ENCODE measurements around the gene PKP1. TPM values are rescaled to one million over a fixed set of nuclear protein-coding genes. Genes with fewer than 3 reads are reported as not detected.

The PKP1 gene
- total RNA-seq, 2 donors from 2014 or later, result 0.18 to 0.44 TPM

DNA sequence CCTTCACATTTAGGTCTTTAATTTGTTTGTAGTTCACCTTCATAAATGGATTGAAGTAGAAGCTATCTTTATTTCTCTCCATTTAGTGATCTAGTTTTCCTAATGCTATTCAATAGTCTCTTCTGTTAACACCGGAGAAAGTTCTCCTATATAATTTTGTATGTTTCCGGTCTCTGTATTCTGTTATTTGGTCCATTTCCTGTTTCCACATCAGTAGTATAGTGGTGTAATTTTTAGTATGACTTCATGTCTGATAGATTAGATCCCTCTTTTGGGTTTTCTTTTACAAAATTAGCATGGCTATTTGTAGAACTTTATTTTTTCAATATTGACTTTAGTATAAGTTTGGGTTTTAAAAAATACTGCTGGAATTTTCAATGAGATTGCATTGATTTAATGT, 41.6 kb upstream of the PKP1 start:
- TF ChIP-seq, protein P1, sequence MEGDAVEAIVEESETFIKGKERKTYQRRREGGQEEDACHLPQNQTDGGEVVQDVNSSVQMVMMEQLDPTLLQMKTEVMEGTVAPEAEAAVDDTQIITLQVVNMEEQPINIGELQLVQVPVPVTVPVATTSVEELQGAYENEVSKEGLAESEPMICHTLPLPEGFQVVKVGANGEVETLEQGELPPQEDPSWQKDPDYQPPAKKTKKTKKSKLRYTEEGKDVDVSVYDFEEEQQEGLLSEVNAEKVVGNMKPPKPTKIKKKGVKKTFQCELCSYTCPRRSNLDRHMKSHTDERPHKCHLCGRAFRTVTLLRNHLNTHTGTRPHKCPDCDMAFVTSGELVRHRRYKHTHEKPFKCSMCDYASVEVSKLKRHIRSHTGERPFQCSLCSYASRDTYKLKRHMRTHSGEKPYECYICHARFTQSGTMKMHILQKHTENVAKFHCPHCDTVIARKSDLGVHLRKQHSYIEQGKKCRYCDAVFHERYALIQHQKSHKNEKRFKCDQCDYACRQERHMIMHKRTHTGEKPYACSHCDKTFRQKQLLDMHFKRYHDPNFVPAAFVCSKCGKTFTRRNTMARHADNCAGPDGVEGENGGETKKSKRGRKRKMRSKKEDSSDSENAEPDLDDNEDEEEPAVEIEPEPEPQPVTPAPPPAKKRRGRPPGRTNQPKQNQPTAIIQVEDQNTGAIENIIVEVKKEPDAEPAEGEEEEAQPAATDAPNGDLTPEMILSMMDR (conservative IDR thresholded peaks at IDR 0.05), result no peak
- peaks cover 21% of the 10 kb centered on the region for H3K9me3 Mint-ChIP-seq
- DNase-seq, result no peak
- Histone ChIP-seq H3K4me1 (ENCODE audit: control insufficient read depth, insufficient read depth, low read length) (no peaks in the 10 kb centered on the region), H3K9me3 (ENCODE audit: control insufficient read depth, low read length) (no peaks in the 10 kb centered on the region), H3K36me3 (ENCODE audit: control insufficient read depth, insufficient read depth, low read length) (no peaks in the 10 kb centered on the region), H3K9ac (ENCODE audit: extremely low read depth, low read length, poor library complexity, severe bottlenecking) (no peak overlapping the region), H3K27ac (ENCODE audit: low read depth, low read length) (no peak overlapping the region), H3K27me3 (ENCODE audit: control insufficient read depth, insufficient read depth, low read length, poor library complexity, severe bottlenecking) (peaks cover 27% of the 10 kb centered on the region), H3K4me3 (ENCODE audit: low read length) (no peak overlapping the region)
- no peaks in the 10 kb centered on the region for H3K36me3 Mint-ChIP-seq (ENCODE audit: low read depth)
- no peak overlapping the region for H3K27ac Mint-ChIP-seq
- no peak overlapping the region for H3K4me3 Mint-ChIP-seq
- H3K27me3 Mint-ChIP-seq (ENCODE audit: insufficient read depth), result peaks cover 25% of the 10 kb centered on the region
- 95% methylated on average over 2 of the region's 2 CpGs; no CpG with 5 or more reads in 1 of the 2 experiments for WGBS, 2 experiments (ENCODE audit: insufficient coverage in 1 of 2, insufficient read length in 1 of 2)
- no peaks in the 10 kb centered on the region for H3K4me1 Mint-ChIP-seq

DNA sequence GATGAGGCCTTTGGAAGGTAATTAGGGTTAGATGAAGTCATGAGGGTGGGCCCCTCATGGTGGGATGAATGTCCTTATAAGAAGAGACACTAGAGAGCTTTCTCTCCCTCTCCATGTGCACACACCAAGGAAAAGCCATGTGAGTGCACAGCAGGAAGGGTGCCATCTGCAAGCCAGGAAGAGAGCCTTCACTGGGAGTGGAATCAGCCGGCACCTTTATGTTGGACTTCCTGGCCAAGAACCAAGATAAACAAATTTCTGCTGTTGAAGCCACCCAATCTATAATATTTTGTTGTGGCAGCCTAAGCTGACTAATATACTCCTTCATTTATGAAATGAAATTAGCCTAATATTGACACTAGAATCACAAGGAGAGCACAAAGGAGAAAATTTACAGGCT, 38.2 kb upstream of the PKP1 start:
- TF ChIP-seq, protein P1 (conservative IDR thresholded peaks at IDR 0.05), result no peak
- Mint-ChIP-seq H3K9me3 (peaks cover 10% of the 10 kb centered on the region), H3K4me1 (no peaks in the 10 kb centered on the region), H3K27ac (no peak overlapping the region), H3K4me3 (no peak overlapping the region), H3K36me3 (ENCODE audit: low read depth) (no peaks in the 10 kb centered on the region), H3K27me3 (ENCODE audit: insufficient read depth) (peaks cover 15% of the 10 kb centered on the region)
- no peak overlapping the region for H3K9ac ChIP-seq (ENCODE audit: extremely low read depth, low read length, poor library complexity, severe bottlenecking)
- 83 to 91% methylated on average over 1 of the region's 1 CpG for WGBS, 2 experiments (ENCODE audit: insufficient coverage in 1 of 2, insufficient read length in 1 of 2)
- H3K27ac ChIP-seq (ENCODE audit: low read depth, low read length), result no peak overlapping the region
- H3K4me3 ChIP-seq (ENCODE audit: low read length), result no peak overlapping the region
- DNase-seq, result no peak
- peaks cover 27% of the 10 kb centered on the region for H3K27me3 ChIP-seq (ENCODE audit: control insufficient read depth, insufficient read depth, low read length, poor library complexity, severe bottlenecking)
- no peaks in the 10 kb centered on the region for H3K36me3 ChIP-seq (ENCODE audit: control insufficient read depth, insufficient read depth, low read length)
- H3K9me3 ChIP-seq (ENCODE audit: control insufficient read depth, low read length), result no peaks in the 10 kb centered on the region
- H3K4me1 ChIP-seq (ENCODE audit: control insufficient read depth, insufficient read depth, low read length), result no peaks in the 10 kb centered on the region

DNA sequence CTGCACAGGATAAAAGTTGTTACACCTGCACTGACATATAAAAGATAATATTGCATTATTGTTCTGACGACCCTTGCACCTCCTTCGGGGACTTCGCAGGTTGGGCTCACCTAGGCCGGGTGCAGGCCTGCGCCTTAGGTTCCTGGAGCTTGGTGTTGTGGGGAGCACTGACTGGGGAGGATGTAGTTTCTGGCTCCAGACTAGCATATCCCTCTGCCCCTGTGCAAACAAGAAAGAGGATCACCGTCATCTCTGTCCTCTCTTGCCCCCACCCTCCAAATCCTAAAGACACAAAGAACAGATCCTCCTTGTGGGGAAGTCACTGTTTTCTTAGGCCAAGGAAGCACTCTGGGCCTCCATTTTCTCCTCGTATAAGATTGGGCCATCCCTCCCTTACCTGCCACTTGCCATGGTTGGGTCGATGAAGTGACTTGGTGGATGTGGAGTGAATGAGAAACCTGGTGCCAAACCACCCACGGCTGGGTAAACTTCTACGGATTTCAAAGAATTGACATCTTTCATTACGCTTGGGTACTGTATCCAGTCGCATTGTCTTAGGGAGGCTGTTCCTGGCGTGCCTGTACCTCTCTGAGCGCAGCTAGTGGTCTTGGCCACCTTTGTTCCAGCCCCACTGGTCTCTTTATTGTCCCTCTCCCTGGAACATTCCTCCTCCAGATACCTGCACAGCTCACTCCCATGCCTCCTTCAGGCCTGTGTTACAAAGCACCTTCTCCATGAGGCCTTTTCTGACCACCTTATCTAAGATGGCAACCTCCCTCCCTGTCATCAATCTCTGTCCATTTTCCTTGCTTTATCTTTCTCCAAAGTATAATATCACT, 34.4 kb upstream of the PKP1 start:
- WGBS, 2 experiments (ENCODE audit: insufficient coverage in 1 of 2, insufficient read length in 1 of 2), result 93 to 96% methylated on average over 12 to 14 of the region's 14 CpGs

More for the DNA sequence above, 34.4 kb upstream of the PKP1 start:
- no peak overlapping the region for H3K4me3 ChIP-seq (ENCODE audit: low read length)
- peaks cover 16% of the 10 kb centered on the region for H3K27me3 Mint-ChIP-seq (ENCODE audit: insufficient read depth)
- peaks cover 10% of the 10 kb centered on the region for H3K27me3 ChIP-seq (ENCODE audit: control insufficient read depth, insufficient read depth, low read length, poor library complexity, severe bottlenecking)
- H3K36me3 ChIP-seq (ENCODE audit: control insufficient read depth, insufficient read depth, low read length), result no peaks in the 10 kb centered on the region
- TF ChIP-seq, protein P1 (conservative IDR thresholded peaks at IDR 0.05), result no peak
- H3K27ac ChIP-seq (ENCODE audit: low read depth, low read length), result no peak overlapping the region
- no peaks in the 10 kb centered on the region for H3K9me3 ChIP-seq (ENCODE audit: control insufficient read depth, low read length)
- no peak for DNase-seq
- no peaks in the 10 kb centered on the region for H3K36me3 Mint-ChIP-seq (ENCODE audit: low read depth)
- no peak overlapping the region for H3K9ac ChIP-seq (ENCODE audit: extremely low read depth, low read length, poor library complexity, severe bottlenecking)
- H3K4me1 Mint-ChIP-seq, result no peaks in the 10 kb centered on the region
- H3K4me3 Mint-ChIP-seq, result no peak overlapping the region
- no peaks in the 10 kb centered on the region for H3K4me1 ChIP-seq (ENCODE audit: control insufficient read depth, insufficient read depth, low read length)
- no peak overlapping the region for H3K27ac Mint-ChIP-seq
- no peaks in the 10 kb centered on the region for H3K9me3 Mint-ChIP-seq

Data from endodermal cell (in vitro differentiated cells).